Measurements from ENCODE around the gene ALOX5AP. TPM values are rescaled to one million over a fixed set of nuclear protein-coding genes. Genes with fewer than 3 reads are reported as not detected.

Gene ALOX5AP
- total RNA-seq, 1 donor from 2014 or later: 13.3 TPM

- DNase-seq: no peak
Observed at GRCh38 chr13:30797847-30798535, 62.6 kb downstream of the ALOX5AP start.

GRCh38 chr13:30798776-30799355 lies 63.5 kb downstream of the ALOX5AP start:
- no peak for DNase-seq

DNA sequence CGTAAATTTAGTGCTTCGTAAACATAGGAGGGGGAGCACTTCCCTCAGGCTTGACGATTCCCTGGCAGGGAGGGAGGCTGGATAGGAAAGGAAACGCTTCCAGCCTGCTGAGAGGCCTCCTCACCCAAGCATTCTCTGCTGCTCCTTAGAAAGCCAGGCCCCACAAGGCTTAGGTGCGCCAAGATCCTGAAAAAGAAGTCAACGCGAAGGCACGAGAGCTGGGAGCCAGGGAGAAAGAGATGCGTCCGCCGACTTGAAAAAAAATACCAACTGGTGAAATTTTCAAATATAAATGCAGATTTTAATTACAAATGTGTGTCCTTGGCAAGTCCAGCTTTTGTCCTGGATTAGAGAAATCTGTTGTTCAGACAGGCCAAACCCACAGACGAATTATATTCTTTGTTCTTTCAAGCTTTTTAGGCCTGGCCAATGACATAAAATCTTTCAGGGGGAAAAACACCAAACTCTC lies 64.0 kb downstream of the ALOX5AP start:
- no peak for DNase-seq

GRCh38 chr13:30800107-30800506 lies 64.8 kb downstream of the ALOX5AP start:
- DNase-seq: no peak

GRCh38 chr13:30802501-30802900 lies 67.2 kb downstream of the ALOX5AP start:
- no peak for DNase-seq

DNA sequence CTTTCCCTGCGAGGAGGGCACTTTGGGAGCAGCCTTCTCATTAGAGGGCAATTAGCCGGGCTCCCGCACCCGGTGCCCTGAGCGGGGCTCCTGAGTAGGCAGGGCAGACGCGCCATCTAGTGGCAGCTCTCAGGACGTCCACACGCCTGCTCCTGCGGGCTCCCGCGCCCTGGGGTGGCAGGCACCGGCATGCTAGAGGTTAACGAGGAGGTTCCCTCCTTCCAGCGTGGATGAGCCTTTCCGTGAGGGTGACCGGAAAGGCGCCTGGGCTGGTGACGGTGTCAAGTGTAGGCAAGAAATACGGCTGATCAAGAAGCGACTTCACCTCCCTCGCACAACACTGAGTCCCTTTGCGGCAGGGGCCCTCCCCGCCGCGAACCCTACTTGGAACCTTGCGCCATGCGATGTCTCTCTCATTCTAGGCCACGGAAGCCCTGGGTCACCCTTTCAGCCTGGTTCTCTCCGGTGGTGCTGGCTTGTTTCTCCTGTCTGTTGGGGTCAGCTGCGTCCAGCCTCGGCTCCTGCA lies 67.7 kb downstream of the ALOX5AP start:
- DNase-seq: peak; percentile 33

- no peak for DNase-seq
Observed at GRCh38 chr13:30803749-30804148, 68.4 kb downstream of the ALOX5AP start.

GRCh38 chr13:30804474-30804873 lies 69.1 kb downstream of the ALOX5AP start:
- DNase-seq: no peak

DNA sequence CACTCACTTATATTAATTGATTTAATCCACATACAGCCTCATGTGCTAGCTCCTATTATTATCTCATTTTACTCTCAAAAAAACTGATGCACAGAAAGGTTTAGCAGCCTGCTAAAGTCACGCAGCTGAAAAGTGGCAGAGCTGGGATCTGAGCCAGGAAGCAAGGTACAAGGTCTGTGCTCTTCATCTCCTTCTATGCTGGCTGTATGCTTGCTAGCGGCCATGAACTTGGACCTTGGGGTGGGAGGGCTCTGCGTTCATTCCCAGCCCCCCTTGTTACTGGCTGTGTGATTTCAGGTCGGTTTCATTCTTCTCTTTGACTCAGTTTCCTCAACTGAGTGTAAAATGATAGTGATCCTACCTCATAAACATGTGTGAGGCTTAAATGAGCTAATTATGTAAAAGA lies 69.8 kb downstream of the ALOX5AP start:
- no peak for DNase-seq

DNA sequence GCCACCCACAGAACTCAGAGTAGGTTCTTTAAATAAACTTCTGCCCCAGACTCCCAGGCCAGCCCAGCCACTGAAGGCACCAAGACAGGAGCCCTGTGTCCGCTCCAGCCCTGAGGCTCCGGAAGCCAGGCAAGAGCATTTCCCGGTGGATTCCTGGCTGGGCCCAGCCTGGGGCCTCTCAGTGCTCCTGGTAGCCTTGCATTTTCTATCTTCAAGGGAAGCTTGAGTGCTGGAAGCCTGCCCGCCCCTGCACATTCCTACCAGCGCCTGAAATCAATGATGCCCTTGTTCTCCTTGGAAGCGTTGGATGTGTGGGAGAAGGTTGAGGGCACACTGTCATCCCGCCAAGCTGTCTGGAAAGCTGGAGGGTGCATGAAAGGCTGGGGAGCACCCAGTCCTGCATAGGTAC lies 70.3 kb downstream of the ALOX5AP start:
- DNase-seq: no peak

DNA sequence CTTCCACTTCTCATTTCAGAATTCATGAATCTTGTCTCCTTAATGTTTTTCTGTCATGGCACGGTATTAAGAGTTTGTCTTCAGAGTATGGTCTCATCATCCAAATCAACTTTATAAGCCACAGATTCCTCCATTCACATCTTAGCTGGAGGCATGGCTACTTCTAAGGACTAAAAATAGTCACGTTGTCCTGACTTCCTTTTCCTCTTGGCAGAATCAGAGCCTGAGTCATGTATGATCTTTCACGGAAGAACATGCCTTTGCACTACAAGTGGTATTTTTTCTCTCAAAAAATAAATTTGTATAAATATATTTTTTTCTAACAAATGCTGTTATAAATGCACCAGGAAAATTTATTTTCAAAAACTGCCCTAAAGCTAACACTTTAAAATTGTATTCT lies 71.4 kb downstream of the ALOX5AP start:
- DNase-seq: peak; percentile 36

- no peak for DNase-seq
Observed at GRCh38 chr13:30807392-30807791, 72.0 kb downstream of the ALOX5AP start.

DNA sequence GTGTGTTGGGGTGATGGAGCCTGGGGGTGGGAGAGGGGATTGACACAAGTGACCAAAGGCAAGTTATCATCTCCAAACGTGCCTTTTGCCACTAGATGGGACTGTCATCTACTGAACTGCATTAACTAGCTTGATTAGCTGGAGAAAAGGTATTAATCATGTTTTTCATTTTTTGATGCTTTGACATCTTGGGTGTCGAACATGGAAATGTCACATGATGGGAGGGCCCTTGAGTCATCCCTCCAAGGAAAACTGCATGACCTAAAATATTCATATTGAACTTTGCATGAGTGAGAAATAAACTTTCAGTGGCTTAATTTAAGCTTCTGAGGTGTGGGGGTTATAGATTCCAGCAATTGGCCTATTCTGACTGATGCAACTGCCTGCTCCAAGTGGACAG lies 73.3 kb downstream of the ALOX5AP start:
- no peak for DNase-seq

DNA sequence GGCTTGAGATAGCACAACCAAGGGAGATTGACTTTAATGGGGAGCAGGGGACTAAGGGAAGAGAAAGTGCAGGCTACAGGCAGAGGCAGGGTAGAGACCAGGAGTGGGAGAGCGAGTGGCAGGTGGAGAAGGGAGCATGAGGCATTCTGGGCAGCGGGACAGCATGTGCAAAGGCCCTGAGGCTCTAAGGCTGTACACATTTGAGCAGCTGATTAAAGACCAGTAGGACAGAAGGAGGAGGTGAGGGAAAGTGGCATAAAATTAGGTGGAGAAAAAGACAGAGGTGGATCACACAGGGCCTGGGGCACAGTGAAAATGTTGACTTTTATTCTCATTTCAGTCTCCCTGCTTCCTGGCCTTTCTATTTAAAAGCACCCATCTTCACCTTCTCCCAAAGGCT lies 74.4 kb downstream of the ALOX5AP start:
- DNase-seq: no peak

GRCh38 chr13:30810261-30810701 lies 74.9 kb downstream of the ALOX5AP start:
- no peak for DNase-seq

DNA sequence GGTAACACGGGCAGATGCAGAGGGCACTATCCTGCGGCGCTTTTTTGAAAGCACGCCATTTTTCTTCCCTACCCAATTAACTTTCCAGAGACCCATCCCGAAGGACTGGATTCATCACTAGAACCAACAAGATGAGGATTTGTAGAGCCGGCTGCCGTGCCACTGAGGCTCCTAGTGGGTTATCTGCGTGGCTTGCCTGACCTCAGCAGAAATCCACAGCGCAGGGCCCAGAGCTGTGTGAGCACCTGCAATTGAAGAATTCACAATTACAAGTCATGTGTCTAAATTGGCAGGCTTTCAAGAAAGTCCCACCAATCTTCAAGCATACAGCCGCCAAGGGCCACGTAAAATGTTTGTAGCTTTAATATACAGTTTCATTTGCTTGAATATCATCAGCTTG lies 75.5 kb downstream of the ALOX5AP start:
- DNase-seq: no peak

Other genes starting within 250 kb of the ALOX5AP start
- 22.7 TPM for gene USPL1, start 117.6 kb upstream of the ALOX5AP start, total RNA-seq
- 3.6 TPM for gene MEDAG, start 170.7 kb downstream of the ALOX5AP start, total RNA-seq
- not detected for gene TEX26, start 197.1 kb downstream of the ALOX5AP start, total RNA-seq